Keratinocyte (primary cell): ENCODE results near the gene PCGF3.

Experiments used
- CTCF ChIP-seq, 3 experiments: IDR thresholded peaks in 1 of 3; conservative IDR thresholded peaks in 1 of 3; optimal IDR thresholded peaks in 1 of 3; 2 replicates in 2 of 3; 3 replicates in 1 of 3; pipeline versions ENCODE3 to v1.5.1; 2011; ENCODE audit warnings: low read length in 3 of 3, mild to moderate bottlenecking in 3 of 3, moderate library complexity in 2 of 3, control low read depth in 1 of 3, inconsistent platforms in 1 of 3; ENCODE audit not compliant: insufficient read depth in 2 of 3; ENCODE audit errors: extremely low read depth in 1 of 3
- EZH2 ChIP-seq: IDR thresholded peaks from one replicate; pipeline ENCODE4 v1.6.1; 2012; ENCODE audit warnings: inconsistent platforms, mild to moderate bottlenecking, low read length, moderate library complexity

DNA sequence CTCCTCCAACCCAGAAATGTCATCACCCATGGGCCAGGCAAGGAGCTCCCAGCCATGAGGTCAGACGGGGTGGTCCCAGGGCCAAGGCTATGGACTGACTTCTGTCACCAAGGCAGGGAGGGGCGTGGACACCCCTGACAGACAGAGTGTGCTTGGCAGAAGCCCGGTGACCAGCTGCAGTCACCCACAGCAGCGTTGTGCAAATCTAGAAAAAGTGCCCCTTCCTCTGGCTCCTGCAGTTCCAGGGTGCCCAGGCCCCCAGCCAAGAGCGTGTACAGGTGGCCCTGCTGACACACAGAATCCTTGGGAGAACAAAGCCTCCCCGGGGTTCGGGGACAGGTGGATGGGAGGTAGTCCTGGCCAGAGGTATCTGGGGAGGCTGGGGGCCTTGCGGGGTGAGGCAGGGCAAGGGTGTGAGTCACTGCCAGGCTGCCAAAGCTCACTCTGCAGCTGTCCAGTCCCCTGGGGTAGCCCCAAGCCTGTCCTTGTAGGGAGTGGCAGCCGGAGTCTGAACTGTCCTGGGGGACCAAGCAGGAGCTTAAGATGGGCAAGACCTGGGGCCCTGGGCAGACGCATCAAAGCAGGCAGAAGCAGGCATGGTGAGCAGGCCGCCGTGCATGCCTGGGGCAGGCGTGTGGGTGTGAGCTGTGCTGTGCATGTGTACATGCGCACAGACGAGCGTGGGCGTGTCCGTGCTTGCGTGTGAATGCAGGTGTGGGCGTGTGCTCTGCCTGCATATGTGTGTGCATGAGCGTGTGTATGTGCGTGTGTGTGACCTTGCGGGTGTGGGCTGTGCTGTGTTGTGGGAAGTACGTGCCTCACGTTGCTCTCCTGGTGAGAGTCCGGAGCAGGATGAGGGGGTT, 28.0 kb upstream of the PCGF3 start:
- TF ChIP-seq CTCF (optimal IDR thresholded peaks at IDR 0.05 in 1 of 3, IDR thresholded peaks at IDR 0.05 in 1 of 3, conservative IDR thresholded peaks at IDR 0.05 in 1 of 3; ENCODE audit: extremely low read depth in 1 of 3, insufficient read depth in 2 of 3, low read length in 3 of 3) (no peak), EZH2 (no peak)
